BE2C (cell line): Measurements from ENCODE around the gene LRMDA.
"Not testable (repeated sequence)": the region's sequence is repeated elsewhere in the genome, so short reads cannot be mapped to it uniquely, and the experiment has no call there.

Source experiments
- DNase-seq: peaks from one replicate; pipeline ENCODE4 v3.0.0-alpha.2; 2020
- H3K27me3 ChIP-seq: fragments of 250-450 bp; sonication (Bioruptor Pico); 2 replicates; pipeline ENCODE4 v1.5.1; 2020; ENCODE audit warnings: mild to moderate bottlenecking
- H3K36me3 ChIP-seq: fragments of 250-450 bp; sonication (Bioruptor Pico); 2 replicates; pipeline ENCODE4 v1.5.1; 2020; ENCODE audit warnings: mild to moderate bottlenecking
- H3K4me1 ChIP-seq: fragments of 250-450 bp; sonication (Bioruptor Pico); 2 replicates; pipeline ENCODE4 v1.5.1; 2020
- H3K4me3 ChIP-seq: 2 replicates; pipeline ENCODE4 v1.5.1; 2011; ENCODE audit warnings: low read depth, low read length
- H3K9me3 ChIP-seq: fragments of 250-450 bp; sonication (Bioruptor Pico); 2 replicates; pipeline ENCODE4 v1.5.1; 2020
- CTCF ChIP-seq: IDR thresholded peaks from 2 replicates; pipeline ENCODE4 v1.5.1; 2012; ENCODE audit warnings: mild to moderate bottlenecking, low read depth, low read length

Gene LRMDA

GRCh38 chr10:75616076-75616475 lies 184.7 kb downstream of the LRMDA start:
- no peak for TF ChIP-seq CTCF

GRCh38 chr10:75616874-75617478 lies 185.6 kb downstream of the LRMDA start:
- no peak for TF ChIP-seq CTCF
- H3K9me3 ChIP-seq: no peaks in the 10 kb centered on the region
- no peak overlapping the region for H3K4me3 ChIP-seq
- no peak for DNase-seq
- no peaks in the 10 kb centered on the region for H3K27me3 ChIP-seq
- no peaks in the 10 kb centered on the region for H3K36me3 ChIP-seq
- no peaks in the 10 kb centered on the region for H3K4me1 ChIP-seq

More at GRCh38 chr10:75616076-75616475, 184.7 kb downstream of the LRMDA start:
- Histone ChIP-seq H3K9me3 (no peaks in the 10 kb centered on the region), H3K4me1 (no peaks in the 10 kb centered on the region), H3K27me3 (no peaks in the 10 kb centered on the region), H3K36me3 (no peaks in the 10 kb centered on the region), H3K4me3 (no peak overlapping the region)
- DNase-seq: no peak

GRCh38 chr10:75617485-75618155 lies 186.2 kb downstream of the LRMDA start:
- Histone ChIP-seq H3K4me1 (no peaks in the 10 kb centered on the region), H3K4me3 (no peak overlapping the region), H3K27me3 (no peaks in the 10 kb centered on the region), H3K36me3 (no peaks in the 10 kb centered on the region), H3K9me3 (no peaks in the 10 kb centered on the region)
- TF ChIP-seq CTCF: no peak
- DNase-seq: no peak

GRCh38 chr10:75619635-75620034 lies 188.2 kb downstream of the LRMDA start:
- Histone ChIP-seq H3K9me3 (no peaks in the 10 kb centered on the region), H3K4me1 (no peaks in the 10 kb centered on the region), H3K27me3 (no peaks in the 10 kb centered on the region), H3K36me3 (no peaks in the 10 kb centered on the region), H3K4me3 (no peak overlapping the region)
- no peak for TF ChIP-seq CTCF
- DNase-seq: no peak

GRCh38 chr10:75620356-75620755 lies 188.9 kb downstream of the LRMDA start:
- Histone ChIP-seq H3K27me3 (no peaks in the 10 kb centered on the region), H3K4me3 (no peak overlapping the region), H3K9me3 (no peaks in the 10 kb centered on the region), H3K36me3 (no peaks in the 10 kb centered on the region), H3K4me1 (no peaks in the 10 kb centered on the region)
- no peak for TF ChIP-seq CTCF
- no peak for DNase-seq

- not testable (repeated sequence) for H3K27me3 ChIP-seq, H3K4me1 ChIP-seq, DNase-seq, H3K4me3 ChIP-seq, H3K36me3 ChIP-seq, H3K9me3 ChIP-seq
Observed at GRCh38 chr10:75621003-75621402, 189.6 kb downstream of the LRMDA start.
